Right lobe of liver (tissue), 6 donors: ENCODE measurements around the gene LDLRAD4. TPM values are rescaled to one million over a fixed set of nuclear protein-coding genes. Genes with fewer than 3 reads are reported as not detected.
A peak's percentile ranks its signal among the peaks of the same experiment; 100 is the strongest.

Source experiments
- ATAC-seq, 4 donors: fragments of 200-7000 bp; cut with Tn5 transposase; one replicate each; pipeline ENCODE4 v1.9.1; 2020; ENCODE audit warnings: mild to moderate bottlenecking in 4 of 4, moderate library complexity in 4 of 4
- DNase-seq, 3 donors: peaks; one replicate each; pipeline ENCODE4 v3.0.0-alpha.2; 2020
- H3K27ac ChIP-seq, 3 donors: fragments of 200-600 bp; one replicate each; pipeline ENCODE4 v1.8.0; 2022
- H3K27me3 ChIP-seq, 2 donors: fragments of 200-600 bp; one replicate each; pipeline ENCODE4 v1.8.0; 2022
- H3K36me3 ChIP-seq, 4 donors: fragments of 200-600 bp; sonication (generic) in 1 of 4; one replicate each; pipeline versions ENCODE4 v1.5.1 to v1.8.0; 2017 to 2022; ENCODE audit warnings: control low read depth in 1 of 4
- H3K4me1 ChIP-seq, 4 donors: fragments of 200-600 bp; sonication (generic) in 1 of 4; one replicate each; pipeline versions ENCODE4 v1.5.1 to v1.8.0; 2017 to 2022; ENCODE audit warnings: control low read depth in 1 of 4
- H3K4me3 ChIP-seq, 3 donors: fragments of 200-600 bp; one replicate each; pipeline ENCODE4 v1.8.0; 2022
- H3K9me3 ChIP-seq, 4 donors: fragments of 200-600 bp; sonication (generic) in 1 of 4; one replicate each; pipeline versions ENCODE4 v1.5.1 to v1.8.0; 2017 to 2022; ENCODE audit warnings: control low read depth in 1 of 4
- CTCF ChIP-seq, 4 donors: fragments of 200-600 bp in 3 of 4; fragments of 450-650 bp in 1 of 4; IDR thresholded peaks; one replicate each; pipeline versions ENCODE4 v1.5.1 to v1.8.0; 2016 to 2022; ENCODE audit warnings: antibody characterized with exemption in 4 of 4, mild to moderate bottlenecking in 2 of 4
- POLR2A ChIP-seq: fragments of 450-650 bp; IDR thresholded peaks from one replicate; pipeline ENCODE4 v1.6.1; 2017; ENCODE audit warnings: antibody characterized with exemption, mild to moderate bottlenecking
- WGBS: methylation state at CpG from one replicate; pipeline ENCODE4 v1.1.6; 2018; ENCODE audit warnings: low coverage, low lambda C conversion rate; ENCODE audit not compliant: insufficient coverage; ENCODE audit errors: missing lambda C conversion rate; 5-methylcytosine and 5-hydroxymethylcytosine counted together
- intact Hi-C, 2 donors: fragments of 100-400 bp; cut with DNase I; formaldehyde crosslinking; loops; one replicate each; pipeline versions ENCODE4 v1.11.2 to v1.14.1; 2022
- total RNA-seq, 6 experiments: library from RNA; depleted of rRNA in 2 of 6; stranded (reverse); fragments of >200 nt in 2 of 6; fragmentation: NEBNext Ultra II Directional in 3 of 6; extraction: Animal tissue kit (Norgen Biotek cat#: 25700) in 3 of 6; gene quantifications; one replicate each; pipeline versions ENCODE4 v1.1.0 to v1.2.4, GENCODE V29; 2016 to 2023
- donor health status: DM: no; HTN: yes; CAD: no.
- donor health status: DM: no; HTN: no; CAD: no.
- donor health status: DM: no; HTN: no; CAD: no.
- donor health status: DM: no; HTN: yes; CAD: no.
- donor health status: DM: no; HTN: yes; CAD: no.

Gene LDLRAD4
- total RNA-seq, 6 experiments from 2014 or later: 10.6 to 66.4 (median 18.7) TPM

GRCh38 chr18:13463526-13464210 is 245.1 kb downstream of the LDLRAD4 start:
- WGBS: 82% methylated on average over 6 of the region's 6 CpGs

GRCh38 chr18:13464432-13465123 is 246.0 kb downstream of the LDLRAD4 start:
- Histone ChIP-seq H3K4me1 (peaks cover 0 to 17% (median 8%) of the 10 kb centered on the region in 4 donors), H3K36me3 (no peaks in the 10 kb centered on the region), H3K27me3 (no peaks in the 10 kb centered on the region), H3K27ac (peak overlapping the region; percentile 39 to 74 (median 42)), H3K4me3 (peak overlapping the region in 1 of 3 donors; percentile 12), H3K9me3 (no peaks in the 10 kb centered on the region)
- TF ChIP-seq POLR2A (no peak), CTCF (IDR thresholded peaks at IDR 0.05) (no peak)
- peak; percentile 69 to 82 (median 77) for ATAC-seq
- intact Hi-C loops: no loop called here
- peak; percentile 62 to 76 (median 66) for DNase-seq
- 44% methylated on average over 13 of the region's 14 CpGs for WGBS

More at GRCh38 chr18:13463526-13464210, 245.1 kb downstream of the LDLRAD4 start:
- Histone ChIP-seq H3K27me3 (no peaks in the 10 kb centered on the region), H3K4me3 (no peak overlapping the region), H3K9me3 (no peaks in the 10 kb centered on the region), H3K36me3 (no peaks in the 10 kb centered on the region), H3K27ac (no peak overlapping the region), H3K4me1 (peaks cover 0 to 17% (median 8%) of the 10 kb centered on the region in 4 donors)
- no peak for ATAC-seq
- TF ChIP-seq POLR2A: no peak
- no peak for TF ChIP-seq CTCF (IDR thresholded peaks at IDR 0.05)
- intact Hi-C loops: no loop called here
- no peak for DNase-seq

- Histone ChIP-seq H3K27ac (peak overlapping the region; percentile 39 to 74 (median 42)), H3K27me3 (no peaks in the 10 kb centered on the region), H3K4me1 (peaks cover 0 to 17% (median 8%) of the 10 kb centered on the region in 4 donors), H3K36me3 (no peaks in the 10 kb centered on the region), H3K9me3 (no peaks in the 10 kb centered on the region), H3K4me3 (peak overlapping the region in 2 of 3 donors; percentile 1 to 12)
- TF ChIP-seq POLR2A: no peak
- ATAC-seq: peak; percentile 43 to 57 (median 48)
- 18% methylated on average over 4 of the region's 4 CpGs for WGBS
- no peak for DNase-seq
- intact Hi-C loops: no loop called here
These were observed 246.5 kb downstream of the LDLRAD4 start for GRCh38 chr18:13465124-13465446.

GRCh38 chr18:13465476-13465875 is 246.9 kb downstream of the LDLRAD4 start:
- peak; percentile 78 to 92 (median 84) for ATAC-seq
- Histone ChIP-seq H3K27ac (peak overlapping the region; percentile 39 to 74 (median 42)), H3K4me1 (peaks cover 0 to 17% (median 8%) of the 10 kb centered on the region in 4 donors), H3K27me3 (no peaks in the 10 kb centered on the region), H3K9me3 (no peaks in the 10 kb centered on the region), H3K4me3 (peak overlapping the region in 2 of 3 donors; percentile 1 to 12), H3K36me3 (no peaks in the 10 kb centered on the region)
- TF ChIP-seq POLR2A (no peak), CTCF (IDR thresholded peaks at IDR 0.05) (no peak)
- intact Hi-C loops: no loop called here
- peak in 2 of 3 donors; percentile 46 to 68 for DNase-seq
- 13% methylated on average over 5 of the region's 5 CpGs for WGBS
